Activated CD4-positive, alpha-beta T cell treated with anti-CD3 and anti-CD28 coated beads for 1 hour (primary cell): ENCODE data around the gene LINC01488.

Experiments
- DNase-seq: peaks from one replicate; pipeline ENCODE4 v3.0.0-alpha.2; 2020

The LINC01488 gene

GRCh38 chr11:69465236-69466000, 16.0 kb upstream of the LINC01488 start:
- no peak for DNase-seq

DNA sequence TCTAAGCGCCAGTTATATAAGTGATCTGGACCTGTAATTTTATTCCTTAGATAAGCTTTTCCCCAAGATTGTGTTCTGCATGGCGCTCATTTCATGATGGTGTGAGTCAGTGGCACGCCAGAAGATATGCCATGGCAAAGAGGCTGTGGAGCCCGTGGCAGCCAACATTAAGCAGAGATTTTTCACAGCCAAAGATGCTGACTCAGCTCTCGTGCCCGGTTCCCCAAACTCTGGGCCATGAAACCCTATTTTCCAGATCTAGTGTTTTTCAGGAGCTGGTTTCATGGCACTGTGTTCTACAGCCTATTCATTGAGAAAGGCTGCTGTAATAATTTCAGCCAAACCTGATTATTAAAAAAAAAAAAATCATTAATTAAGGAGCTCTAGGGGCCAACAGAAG, 15.4 kb upstream of the LINC01488 start:
- DNase-seq, result no peak

GRCh38 chr11:69467196-69467595, 14.3 kb upstream of the LINC01488 start:
- DNase-seq, result no peak

DNA sequence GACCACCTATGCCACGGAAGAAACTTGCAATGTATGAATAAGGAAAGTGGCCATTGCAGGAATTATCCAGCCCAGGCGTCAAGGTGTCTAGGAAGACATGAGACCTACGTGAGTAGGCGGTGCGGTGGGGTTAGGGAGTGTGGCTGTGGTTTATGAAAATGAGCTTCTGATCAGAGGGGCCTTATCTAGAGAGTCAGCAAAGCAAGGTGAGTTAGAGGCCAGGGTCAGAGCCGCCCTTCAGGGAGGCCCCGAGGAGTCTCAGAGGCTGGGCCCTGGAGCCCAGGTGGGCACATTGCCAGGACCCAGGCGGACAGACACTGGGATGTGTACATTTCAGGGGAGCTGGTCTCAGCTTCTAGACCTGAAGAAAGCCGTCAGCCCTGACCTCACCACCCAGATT, 13.8 kb upstream of the LINC01488 start:
- no peak for DNase-seq

DNA sequence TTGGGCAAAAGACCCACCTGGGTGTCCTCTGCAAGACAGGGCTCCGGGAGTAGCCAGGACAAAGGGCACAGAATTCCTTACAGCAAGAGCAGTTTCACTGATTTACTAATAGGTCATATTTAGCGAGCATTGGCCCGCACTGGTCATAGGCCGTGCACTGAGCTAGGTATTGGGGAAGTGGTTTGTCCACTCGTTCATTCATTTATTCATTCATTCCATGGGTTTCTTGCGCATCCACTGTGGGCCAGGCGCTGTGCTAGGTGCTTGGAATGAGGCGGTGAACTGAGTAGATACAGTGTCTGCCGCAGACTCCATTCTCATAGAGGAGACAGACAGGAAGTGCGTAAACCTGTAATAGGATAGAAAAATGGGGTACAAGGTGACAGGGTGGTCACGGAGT, 13.2 kb upstream of the LINC01488 start:
- no peak for DNase-seq

- DNase-seq, result no peak
Observed at GRCh38 chr11:69468911-69469885, 12.3 kb upstream of the LINC01488 start.

GRCh38 chr11:69470301-69470700, 11.2 kb upstream of the LINC01488 start:
- DNase-seq, result no peak

DNA sequence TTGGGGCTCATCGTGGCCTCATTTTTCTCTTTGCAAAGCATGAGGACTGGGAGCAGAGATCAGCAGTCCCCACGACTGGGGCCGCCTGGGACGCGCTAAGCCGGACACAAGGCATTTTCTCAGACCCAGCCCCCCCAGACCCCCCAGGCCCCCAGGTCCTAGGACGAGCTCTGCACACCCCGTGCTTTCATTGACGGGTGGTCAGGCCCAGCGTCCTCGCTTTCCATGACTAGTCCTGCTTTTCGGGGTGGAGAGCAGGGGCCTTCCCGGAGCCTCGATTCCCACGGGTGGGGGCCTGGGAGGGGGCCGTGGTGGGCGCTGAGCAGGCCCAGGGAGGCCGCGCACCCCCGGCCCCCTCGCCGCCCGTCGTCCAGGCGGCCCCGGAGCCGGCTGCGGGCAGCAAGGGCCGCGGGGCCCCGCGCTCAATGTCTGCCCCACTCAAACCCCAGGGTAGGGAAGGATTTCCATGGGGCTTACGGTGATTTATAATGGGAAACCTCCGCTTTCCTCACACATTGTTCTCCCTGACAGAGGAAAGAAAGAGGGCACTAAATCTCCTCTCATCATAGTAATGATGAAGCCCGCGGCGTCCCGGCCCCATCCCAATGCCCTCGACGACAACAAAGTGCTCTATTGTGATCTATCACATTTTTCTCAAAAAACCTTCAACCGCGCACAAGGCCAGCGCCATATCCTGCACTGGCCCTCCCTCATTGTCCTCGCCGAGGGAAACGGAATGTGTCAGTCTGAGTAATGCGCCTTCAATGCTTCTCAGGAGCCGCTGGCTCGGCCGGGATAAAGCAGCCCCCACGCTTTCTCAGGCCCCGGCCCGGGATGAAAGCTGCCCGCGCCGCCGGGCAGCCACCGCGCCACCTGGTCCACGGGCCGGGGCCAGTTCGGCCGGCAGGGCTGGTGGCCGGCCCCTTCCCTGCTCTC, 10.4 kb upstream of the LINC01488 start:
- no peak for DNase-seq

- no peak for DNase-seq
Observed at GRCh38 chr11:69471729-69472540, 9.5 kb upstream of the LINC01488 start.

- DNase-seq, result no peak
Observed at GRCh38 chr11:69472541-69473275, 8.8 kb upstream of the LINC01488 start.

- DNase-seq, result no peak
Observed at GRCh38 chr11:69473276-69473845, 8.1 kb upstream of the LINC01488 start.

GRCh38 chr11:69474736-69475135, 6.7 kb upstream of the LINC01488 start:
- DNase-seq, result no peak

- no peak for DNase-seq
Observed at GRCh38 chr11:69475141-69475865, 6.2 kb upstream of the LINC01488 start.

DNA sequence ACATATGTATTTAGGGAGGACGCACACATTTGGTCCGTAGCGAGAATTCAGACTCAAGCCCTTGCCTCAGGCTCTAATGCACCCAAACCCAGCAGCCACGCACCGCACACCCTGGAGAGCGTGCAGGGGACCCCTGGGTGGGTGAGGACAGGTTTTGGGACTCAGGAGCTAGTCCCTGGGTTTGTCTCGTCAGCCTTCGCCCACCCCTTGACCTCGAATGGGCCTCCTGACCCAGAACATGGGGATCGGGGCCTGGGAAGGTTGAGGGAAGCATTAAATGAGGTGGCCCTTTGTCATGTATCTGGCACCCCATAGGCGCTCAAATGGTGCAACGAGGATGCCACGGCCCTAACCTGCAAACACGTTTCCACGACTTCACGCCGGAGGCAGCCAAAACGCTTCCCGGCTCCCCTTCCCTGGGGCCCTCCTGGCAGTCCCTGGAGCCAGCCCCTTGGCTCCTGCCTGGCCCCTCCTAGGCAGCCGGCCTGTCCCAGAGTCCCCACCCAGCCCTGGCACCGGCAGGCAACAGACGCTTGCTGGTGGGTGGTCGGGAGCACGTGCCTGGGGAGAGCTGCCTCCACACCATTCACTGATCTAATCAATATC, 5.5 kb upstream of the LINC01488 start:
- no peak for DNase-seq

DNA sequence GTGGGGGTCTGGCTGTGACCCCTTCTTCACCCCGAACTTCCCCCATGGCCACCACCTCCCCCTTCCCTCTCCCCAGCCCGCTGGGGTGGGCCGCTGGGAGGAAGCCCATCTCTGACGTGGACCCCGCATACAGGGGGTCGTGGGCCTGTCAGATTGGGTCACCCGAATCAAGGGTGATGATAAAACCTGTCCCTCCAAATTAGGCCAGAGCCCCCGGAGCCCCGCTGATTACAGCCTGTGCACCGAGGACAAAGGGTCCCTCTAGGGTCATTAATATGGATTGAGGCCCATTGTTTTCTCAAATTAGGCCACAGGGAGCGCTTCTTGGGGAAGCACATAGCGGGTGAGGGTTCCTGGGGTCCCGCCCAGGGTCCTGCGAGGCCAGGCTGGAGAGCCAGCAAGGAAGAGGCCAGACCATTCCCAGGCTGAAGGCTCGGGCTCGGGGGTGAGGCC, 4.9 kb upstream of the LINC01488 start:
- DNase-seq, result no peak

- DNase-seq, result no peak
Observed at GRCh38 chr11:69477086-69477485, 4.4 kb upstream of the LINC01488 start.

DNA sequence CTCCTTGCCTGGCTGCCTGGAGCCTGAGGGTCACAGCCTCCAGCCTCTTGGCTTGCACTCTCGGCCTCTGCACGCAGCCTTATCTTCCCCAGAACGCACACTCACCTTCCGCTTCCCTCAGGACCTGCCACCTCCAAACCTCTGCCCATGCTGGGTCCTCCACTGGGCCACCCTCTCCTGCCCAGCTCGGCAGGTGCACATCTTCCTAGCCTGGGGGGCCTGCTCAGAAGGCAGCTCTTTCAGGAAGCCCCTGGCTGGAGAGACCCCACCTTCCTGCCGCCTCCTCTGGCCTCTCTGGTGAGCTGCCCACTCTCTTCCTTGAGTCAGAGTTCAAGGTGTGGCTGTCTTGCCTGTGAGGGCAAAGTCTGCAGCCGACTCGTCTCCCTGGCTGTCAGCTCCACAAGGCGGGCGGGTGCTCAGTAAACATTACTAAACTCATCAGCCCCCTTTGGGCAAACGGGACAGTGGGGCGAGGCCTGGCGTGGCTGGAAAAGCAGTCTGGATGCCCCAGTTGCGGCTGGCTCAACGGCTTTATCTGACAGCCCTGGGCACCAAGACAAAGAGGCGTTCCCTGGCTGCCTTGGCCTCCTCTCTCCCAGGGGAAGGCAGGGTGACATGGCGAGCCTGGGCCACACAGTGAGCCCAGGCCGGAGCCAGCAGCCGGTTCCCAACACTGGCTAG, 1.7 kb upstream of the LINC01488 start:
- no peak for DNase-seq

- no peak for DNase-seq
Observed at GRCh38 chr11:69480547-69481392, 693 bp upstream of the LINC01488 start.
